ENCODE data around the gene RUNX3. TPM values are rescaled to one million over a fixed set of nuclear protein-coding genes. Genes with fewer than 3 reads are reported as not detected.
A peak's percentile ranks its signal among the peaks of the same experiment; 100 is the strongest.

Gene RUNX3
- total RNA-seq, 1 donor from 2014 or later: 13.1 TPM

GRCh38 chr1:24902471-24902891, 27.6 kb downstream of the RUNX3 start:
- DNase-seq (no peak), ATAC-seq (no peak)
- H3K9me3 ChIP-seq: no peaks in the 10 kb centered on the region
- no peak overlapping the region for H3K4me3 ChIP-seq
- H3K36me3 ChIP-seq: no peaks in the 10 kb centered on the region
- TF ChIP-seq CTCF (IDR thresholded peaks at IDR 0.05): no peak
- intact Hi-C loops (cut with DNase I): no loop called here
- no peaks in the 10 kb centered on the region for H3K27me3 ChIP-seq
- no peaks in the 10 kb centered on the region for H3K4me1 ChIP-seq
- no peak overlapping the region for H3K27ac ChIP-seq

GRCh38 chr1:24901791-24902470, 28.1 kb downstream of the RUNX3 start:
- no peak for TF ChIP-seq CTCF (IDR thresholded peaks at IDR 0.05)
- Histone ChIP-seq H3K27me3 (no peaks in the 10 kb centered on the region), H3K27ac (no peak overlapping the region), H3K4me3 (no peak overlapping the region), H3K36me3 (no peaks in the 10 kb centered on the region), H3K9me3 (no peaks in the 10 kb centered on the region), H3K4me1 (no peaks in the 10 kb centered on the region)
- intact Hi-C loops (cut with DNase I): no loop called here
- DNase-seq (peak; percentile 59), ATAC-seq (no peak)

- DNase-seq (no peak), ATAC-seq (no peak)
- Histone ChIP-seq H3K4me3 (no peak overlapping the region), H3K36me3 (no peaks in the 10 kb centered on the region), H3K9me3 (no peaks in the 10 kb centered on the region), H3K4me1 (no peaks in the 10 kb centered on the region), H3K27me3 (no peaks in the 10 kb centered on the region), H3K27ac (no peak overlapping the region)
- intact Hi-C loops (cut with DNase I): no loop called here
- no peak for TF ChIP-seq CTCF (IDR thresholded peaks at IDR 0.05)
Measured at GRCh38 chr1:24900985-24901781, 28.9 kb downstream of the RUNX3 start.

- Histone ChIP-seq H3K4me3 (no peak overlapping the region), H3K36me3 (no peaks in the 10 kb centered on the region), H3K9me3 (no peaks in the 10 kb centered on the region), H3K4me1 (no peaks in the 10 kb centered on the region), H3K27me3 (no peaks in the 10 kb centered on the region), H3K27ac (no peak overlapping the region)
- ATAC-seq: no peak
- DNase-seq: no peak
- intact Hi-C loops (cut with DNase I): no loop called here
- TF ChIP-seq CTCF (IDR thresholded peaks at IDR 0.05): no peak
Measured at GRCh38 chr1:24900486-24900849, 29.6 kb downstream of the RUNX3 start.

- ATAC-seq: no peak
- Histone ChIP-seq H3K27ac (no peak overlapping the region), H3K36me3 (no peaks in the 10 kb centered on the region), H3K4me1 (no peaks in the 10 kb centered on the region), H3K9me3 (no peaks in the 10 kb centered on the region), H3K27me3 (no peaks in the 10 kb centered on the region), H3K4me3 (no peak overlapping the region)
- no peak for DNase-seq
- TF ChIP-seq CTCF (IDR thresholded peaks at IDR 0.05): no peak
- intact Hi-C loops (cut with DNase I): no loop called here
Measured at GRCh38 chr1:24899581-24900485, 30.2 kb downstream of the RUNX3 start.

All from upper lobe of right lung (tissue), 1 donor.